OCI-LY1 (cell line): ENCODE results near the gene PSMD4.
A peak's percentile ranks its signal among the peaks of the same experiment; 100 is the strongest.

ENCODE experiments used
- H2AFZ ChIP-seq: fragments of 200-600 bp; sonication (generic), shearing (Covaris generic); 2 replicates; pipeline ENCODE4 v1.6.0; 2014; ENCODE audit warnings: antibody characterized with exemption, mild to moderate bottlenecking, low read length
- H3F3A ChIP-seq: fragments of 200-600 bp; sonication (generic), shearing (Covaris generic); 2 replicates; pipeline ENCODE4 v1.6.0; 2014; ENCODE audit warnings: mild to moderate bottlenecking, antibody characterized with exemption, low read length, moderate library complexity; ENCODE audit not compliant: insufficient read depth
- H3K27ac ChIP-seq: fragments of 200-600 bp; sonication (generic); 2 replicates; pipeline ENCODE4 v1.5.1; 2014; ENCODE audit warnings: low read length, mixed run types, mild to moderate bottlenecking, low read depth; ENCODE audit not compliant: poor library complexity, severe bottlenecking
- H3K27me3 ChIP-seq: fragments of 200-600 bp; sonication (generic); 2 replicates; pipeline ENCODE4 v1.6.0; 2014; ENCODE audit warnings: antibody characterized with exemption, mild to moderate bottlenecking, low read length, moderate library complexity; ENCODE audit not compliant: insufficient read depth
- H3K36me3 ChIP-seq: fragments of 200-600 bp; sonication (generic); 2 replicates; pipeline ENCODE4 v1.6.1; 2014; ENCODE audit warnings: mild to moderate bottlenecking, antibody characterized with exemption, low read length, moderate library complexity, mixed read lengths; ENCODE audit not compliant: insufficient read depth
- H3K4me1 ChIP-seq: fragments of 200-600 bp; sonication (generic); 2 replicates; pipeline ENCODE4 v1.5.1; 2014; ENCODE audit warnings: mild to moderate bottlenecking, low read length, moderate library complexity; ENCODE audit not compliant: insufficient read depth, severe bottlenecking
- H3K4me2 ChIP-seq: fragments of 200-600 bp; sonication (generic), shearing (Covaris generic); 2 replicates; pipeline ENCODE4 v1.6.1; 2014; ENCODE audit warnings: low read length
- H3K4me3 ChIP-seq: fragments of 200-600 bp; sonication (generic); 2 replicates; pipeline ENCODE4 v1.5.1; 2014; ENCODE audit warnings: low read length, low read depth, mild to moderate bottlenecking, mixed read lengths; ENCODE audit not compliant: poor library complexity, severe bottlenecking
- H3K79me2 ChIP-seq: fragments of 200-600 bp; shearing (Covaris generic); 2 replicates; pipeline ENCODE4 v1.6.1; 2016; ENCODE audit warnings: mixed run types, low read length, mixed read lengths; ENCODE audit not compliant: insufficient read depth
- H3K9ac ChIP-seq: fragments of 200-600 bp; sonication (generic), shearing (Covaris generic); 2 replicates; pipeline ENCODE4 v1.6.1; 2014; ENCODE audit warnings: mild to moderate bottlenecking, low read length, mixed read lengths
- H3K9me2 ChIP-seq: fragments of 200-600 bp; sonication (generic), shearing (Covaris generic); 2 replicates; pipeline ENCODE4 v1.6.1; 2014; ENCODE audit warnings: low read depth, mild to moderate bottlenecking, low read length, mixed read lengths
- H3K9me3 ChIP-seq: fragments of 200-600 bp; shearing (Covaris generic); 2 replicates; pipeline ENCODE4 v1.6.1; 2014; ENCODE audit warnings: low read length, mixed read lengths
- H4K20me1 ChIP-seq: fragments of 200-600 bp; sonication (generic), shearing (Covaris generic); 2 replicates; pipeline ENCODE4 v1.6.0; 2016; ENCODE audit warnings: mild to moderate bottlenecking, low read length; ENCODE audit not compliant: insufficient read depth
- CTCF ChIP-seq: fragments of 200-600 bp; sonication (generic), shearing (Covaris generic); IDR thresholded peaks from 2 replicates; pipeline ENCODE4 v1.5.1; 2017; ENCODE audit warnings: mild to moderate bottlenecking, antibody characterized with exemption, low read length, moderate library complexity, mixed read lengths
- EZH2 ChIP-seq: fragments of 200-600 bp; sonication (generic), shearing (Covaris generic); IDR thresholded peaks from 2 replicates; pipeline ENCODE4 v1.8.0; 2017; ENCODE audit warnings: borderline replicate concordance, mixed run types, mild to moderate bottlenecking, antibody characterized with exemption, low read length, moderate library complexity, mixed read lengths

The PSMD4 gene

GRCh38 chr1:151246786-151247185 is 7.7 kb upstream of the PSMD4 start:
- Histone ChIP-seq H3K36me3 (peaks cover 85% of the 10 kb centered on the region), H3K27ac (no peak overlapping the region), H3K4me2 (no peak overlapping the region), H3K79me2 (no peaks in the 10 kb centered on the region), H3K4me1 (no peaks in the 10 kb centered on the region), H3F3A (no peaks in the 10 kb centered on the region), H3K27me3 (no peaks in the 10 kb centered on the region), H2AFZ (no peak overlapping the region), H3K4me3 (no peak overlapping the region), H3K9ac (no peak overlapping the region), H3K9me3 (no peaks in the 10 kb centered on the region), H4K20me1 (no peaks in the 10 kb centered on the region), H3K9me2 (no peaks in the 10 kb centered on the region)
- no peak for TF ChIP-seq CTCF
- no peak for TF ChIP-seq EZH2

- no peaks in the 10 kb centered on the region for H4K20me1 ChIP-seq
- H3K9ac ChIP-seq, result no peak overlapping the region
- no peaks in the 10 kb centered on the region; the same call in 1 of the 2 replicates for H3F3A ChIP-seq
- no peak overlapping the region for H3K27ac ChIP-seq
- TF ChIP-seq CTCF (peak; percentile 88), EZH2 (no peak)
- H3K4me3 ChIP-seq, result no peak overlapping the region
- peaks cover 7% of the 10 kb centered on the region for H3K4me1 ChIP-seq
- no peaks in the 10 kb centered on the region for H3K9me3 ChIP-seq
- peaks cover 16% of the 10 kb centered on the region for H3K79me2 ChIP-seq
- H3K27me3 ChIP-seq, result no peaks in the 10 kb centered on the region
- peaks cover 36% of the 10 kb centered on the region for H3K36me3 ChIP-seq
- no peak overlapping the region for H3K4me2 ChIP-seq
- H3K9me2 ChIP-seq, result no peaks in the 10 kb centered on the region
- H2AFZ ChIP-seq, result no peak overlapping the region
Measured at GRCh38 chr1:151251656-151252470, 2.7 kb upstream of the PSMD4 start.

GRCh38 chr1:151255381-151255780 is 847 bp downstream of the PSMD4 start:
- Histone ChIP-seq H3K4me3 (peak overlapping the region; percentile 89), H3K4me1 (peaks cover 7% of the 10 kb centered on the region), H3F3A (no peaks in the 10 kb centered on the region; the same call in 1 of the 2 replicates), H3K4me2 (peak overlapping the region; percentile 98), H3K27me3 (no peaks in the 10 kb centered on the region), H3K36me3 (0 out of 2 replicates have a peak, but pooled peaks cover 10% of the 10 kb centered on the region), H3K79me2 (peaks cover 44% of the 10 kb centered on the region), H3K9me2 (no peaks in the 10 kb centered on the region), H3K27ac (peak overlapping the region; percentile 42), H3K9me3 (no peaks in the 10 kb centered on the region), H2AFZ (no peak overlapping the region), H4K20me1 (no peaks in the 10 kb centered on the region), H3K9ac (peak overlapping the region; percentile 88)
- no peak for TF ChIP-seq CTCF
